ENCODE data around the gene SMIM35.

Gene SMIM35

DNA sequence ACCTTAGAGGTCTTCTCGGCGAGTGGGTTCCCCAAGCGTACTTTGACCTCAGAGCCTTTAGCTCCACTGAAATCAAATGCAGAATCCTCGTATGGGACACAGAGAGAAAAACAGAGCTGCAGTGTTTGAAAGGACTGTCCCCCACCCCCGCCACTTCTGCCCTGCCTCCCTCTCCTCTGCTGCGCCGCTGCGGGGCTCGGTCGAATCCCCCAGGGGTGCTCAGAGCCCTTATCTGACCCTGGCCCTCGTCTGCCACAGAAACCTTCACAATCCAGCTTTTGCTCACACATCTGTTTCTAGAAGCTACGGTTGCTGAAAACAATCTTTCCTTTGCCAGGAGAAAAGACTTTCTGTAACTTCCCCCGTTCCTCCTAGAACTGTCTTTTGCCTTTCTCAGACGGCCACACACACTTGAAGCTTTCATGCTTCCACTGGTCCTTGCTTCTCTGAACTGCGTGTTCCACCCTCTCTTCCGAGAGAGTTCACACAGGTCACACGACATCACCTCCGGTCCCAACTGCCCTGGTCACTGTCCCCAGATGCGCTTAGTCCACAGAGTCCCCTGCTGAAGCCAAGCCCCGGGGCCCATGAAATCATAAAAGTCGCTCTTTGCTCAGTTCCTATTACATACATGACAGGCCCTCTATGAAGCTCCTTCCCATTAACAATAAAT, 3.7 kb downstream of the SMIM35 start:
- Histone ChIP-seq H3K4ac (ENCODE audit: low read depth, low read length) (no peak overlapping the region), H4K91ac (ENCODE audit: low read depth, low read length) (no peak overlapping the region), H3K4me3 (ENCODE audit: low read depth, low read length) (no peak overlapping the region), H3K9me3 (ENCODE audit: insufficient read depth, low read depth, low read length) (peaks cover 12% of the 10 kb centered on the region), H3K79me1 (ENCODE audit: low read length) (no peaks in the 10 kb centered on the region), H2AK5ac (ENCODE audit: low read length) (no peak overlapping the region), H3K23ac (ENCODE audit: low read length) (no peak overlapping the region), H3K36me3 (ENCODE audit: control insufficient read depth in 1 of 2, insufficient read depth in 2 of 2, low read length in 2 of 2) (no peaks in the 10 kb centered on the region), H2AFZ (ENCODE audit: insufficient read depth, low read length, poor library complexity) (no peak overlapping the region), H2BK120ac (ENCODE audit: insufficient read depth, low read length, poor library complexity) (no peak overlapping the region), H3K27me3 (ENCODE audit: insufficient read depth, low read length) (no peaks in the 10 kb centered on the region), H3K18ac (ENCODE audit: low read length) (no peak overlapping the region), H3K9ac (ENCODE audit: low read length) (no peak overlapping the region), H3K4me1 (ENCODE audit: control insufficient read depth in 1 of 2, insufficient read depth in 2 of 2, low read length in 2 of 2) (peaks cover 13 to 16% of the 10 kb centered on the region in 2 experiments), H3K14ac (ENCODE audit: low read length) (no peak overlapping the region), H4K12ac (ENCODE audit: low read depth, low read length) (no peak overlapping the region), H2BK12ac (ENCODE audit: low read length) (no peak overlapping the region), H3K79me2 (ENCODE audit: control insufficient read depth, insufficient read depth, low read length, poor library complexity) (no peaks in the 10 kb centered on the region), H3K27ac (ENCODE audit: low read depth, low read length) (no peak overlapping the region), H2BK5ac (ENCODE audit: low read depth, low read length, poor library complexity) (no peak overlapping the region), H4K8ac (ENCODE audit: low read depth, low read length) (no peak overlapping the region), H3K4me2 (ENCODE audit: low read length) (no peak overlapping the region)
- no peak for DNase-seq
- no CpG with 5 or more reads among the region's 21 CpGs for WGBS (ENCODE audit: extremely low coverage, insufficient coverage, insufficient read length)

DNA sequence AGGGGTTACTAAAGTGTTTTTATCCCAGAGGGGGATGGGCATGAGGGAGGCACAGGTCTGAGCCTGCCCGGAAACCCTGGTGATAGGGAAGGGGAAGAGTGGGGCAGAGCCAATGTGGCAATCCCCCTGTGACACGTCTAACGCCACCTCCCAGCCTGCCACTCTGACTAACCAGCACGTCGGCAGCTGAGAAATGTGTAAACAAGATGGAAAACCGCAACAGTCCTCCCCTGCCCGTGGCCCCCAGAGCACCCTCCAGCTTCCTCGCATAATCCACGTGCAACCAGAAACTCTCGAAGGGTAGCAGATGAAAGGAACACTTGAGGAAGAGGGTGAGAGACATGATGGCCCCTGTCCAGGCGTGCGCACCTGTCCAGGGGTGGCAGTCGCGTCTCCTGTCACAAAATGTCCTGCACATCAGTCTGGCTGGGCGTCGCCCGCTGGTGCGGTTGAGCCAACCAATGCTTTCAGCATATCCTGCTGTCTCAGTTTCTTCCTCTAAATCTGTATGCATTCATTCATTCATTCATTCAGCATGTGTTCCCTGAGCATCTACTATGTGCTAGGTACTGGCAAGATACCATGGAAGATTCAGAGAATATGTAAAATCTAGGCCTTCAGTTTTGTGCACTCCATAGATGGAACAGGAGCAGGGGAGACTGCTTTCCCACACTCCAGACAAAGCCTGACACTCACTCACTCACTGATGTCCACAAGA, 5.4 kb downstream of the SMIM35 start:
- Histone ChIP-seq H2AFZ (ENCODE audit: insufficient read depth, low read length, poor library complexity) (no peak overlapping the region), H3K23ac (ENCODE audit: low read length) (no peak overlapping the region), H3K14ac (ENCODE audit: low read length) (no peak overlapping the region), H4K12ac (ENCODE audit: low read depth, low read length) (no peak overlapping the region), H3K4me3 (ENCODE audit: low read depth, low read length) (no peak overlapping the region), H3K4me1 (ENCODE audit: control insufficient read depth in 1 of 2, insufficient read depth in 2 of 2, low read length in 2 of 2) (peaks cover 21% of the 10 kb centered on the region in 2 experiments), H3K27ac (ENCODE audit: low read depth, low read length) (no peak overlapping the region), H3K4me2 (ENCODE audit: low read length) (no peak overlapping the region), H2BK12ac (ENCODE audit: low read length) (no peak overlapping the region), H4K8ac (ENCODE audit: low read depth, low read length) (no peak overlapping the region), H3K27me3 (ENCODE audit: insufficient read depth, low read length) (no peaks in the 10 kb centered on the region), H3K79me2 (ENCODE audit: control insufficient read depth, insufficient read depth, low read length, poor library complexity) (no peaks in the 10 kb centered on the region), H3K36me3 (ENCODE audit: control insufficient read depth in 1 of 2, insufficient read depth in 2 of 2, low read length in 2 of 2) (no peaks in the 10 kb centered on the region), H3K9ac (ENCODE audit: low read length) (no peak overlapping the region), H2AK5ac (ENCODE audit: low read length) (no peak overlapping the region), H2BK5ac (ENCODE audit: low read depth, low read length, poor library complexity) (no peak overlapping the region), H3K9me3 (ENCODE audit: insufficient read depth, low read depth, low read length) (peaks cover 1% of the 10 kb centered on the region), H2BK120ac (ENCODE audit: insufficient read depth, low read length, poor library complexity) (no peak overlapping the region), H3K18ac (ENCODE audit: low read length) (no peak overlapping the region), H4K91ac (ENCODE audit: low read depth, low read length) (no peak overlapping the region), H3K4ac (ENCODE audit: low read depth, low read length) (no peak overlapping the region), H3K79me1 (ENCODE audit: low read length) (no peaks in the 10 kb centered on the region)
- no CpG with 5 or more reads among the region's 18 CpGs for WGBS (ENCODE audit: extremely low coverage, insufficient coverage, insufficient read length)
- no peak for DNase-seq

DNA sequence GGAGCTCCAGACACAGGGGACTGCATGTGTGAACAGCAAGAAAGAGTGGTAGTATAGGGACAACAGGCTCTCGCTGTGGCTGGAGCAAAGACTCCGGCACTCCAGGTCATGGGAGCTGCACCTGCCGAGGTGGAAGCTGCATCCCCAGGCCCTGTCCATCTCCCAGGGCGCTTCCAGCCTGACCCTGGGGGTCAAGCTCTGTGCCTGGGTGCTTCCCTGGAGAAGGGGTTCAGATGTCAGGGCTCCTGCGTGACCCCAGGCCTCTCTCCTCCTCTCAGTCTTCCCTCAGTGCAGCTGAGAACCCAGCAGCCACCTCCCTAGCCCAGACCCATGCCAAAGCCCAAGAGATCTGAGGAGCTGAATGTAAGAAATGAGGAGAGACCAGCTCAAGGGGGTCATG, 6.5 kb downstream of the SMIM35 start:
- Histone ChIP-seq H3K18ac (ENCODE audit: low read length) (no peak overlapping the region), H2BK120ac (ENCODE audit: insufficient read depth, low read length, poor library complexity) (no peak overlapping the region), H3K79me1 (ENCODE audit: low read length) (no peaks in the 10 kb centered on the region), H3K27me3 (ENCODE audit: insufficient read depth, low read length) (no peaks in the 10 kb centered on the region), H3K14ac (ENCODE audit: low read length) (no peak overlapping the region), H3K9me3 (ENCODE audit: insufficient read depth, low read depth, low read length) (no peaks in the 10 kb centered on the region), H3K4me3 (ENCODE audit: low read depth, low read length) (no peak overlapping the region), H3K4ac (ENCODE audit: low read depth, low read length) (no peak overlapping the region), H3K9ac (ENCODE audit: low read length) (no peak overlapping the region), H3K36me3 (ENCODE audit: control insufficient read depth in 1 of 2, insufficient read depth in 2 of 2, low read length in 2 of 2) (no peaks in the 10 kb centered on the region), H3K23ac (ENCODE audit: low read length) (no peak overlapping the region), H2AFZ (ENCODE audit: insufficient read depth, low read length, poor library complexity) (no peak overlapping the region), H3K4me1 (ENCODE audit: control insufficient read depth in 1 of 2, insufficient read depth in 2 of 2, low read length in 2 of 2) (peaks cover 21 to 22% of the 10 kb centered on the region in 2 experiments), H2BK12ac (ENCODE audit: low read length) (no peak overlapping the region), H3K27ac (ENCODE audit: low read depth, low read length) (no peak overlapping the region), H4K91ac (ENCODE audit: low read depth, low read length) (no peak overlapping the region), H2BK5ac (ENCODE audit: low read depth, low read length, poor library complexity) (no peak overlapping the region), H3K4me2 (ENCODE audit: low read length) (no peak overlapping the region), H2AK5ac (ENCODE audit: low read length) (no peak overlapping the region), H4K12ac (ENCODE audit: low read depth, low read length) (no peak overlapping the region), H3K79me2 (ENCODE audit: control insufficient read depth, insufficient read depth, low read length, poor library complexity) (no peaks in the 10 kb centered on the region), H4K8ac (ENCODE audit: low read depth, low read length) (no peak overlapping the region)
- WGBS (ENCODE audit: extremely low coverage, insufficient coverage, insufficient read length): no CpG with 5 or more reads among the region's 5 CpGs
- DNase-seq: no peak

DNA sequence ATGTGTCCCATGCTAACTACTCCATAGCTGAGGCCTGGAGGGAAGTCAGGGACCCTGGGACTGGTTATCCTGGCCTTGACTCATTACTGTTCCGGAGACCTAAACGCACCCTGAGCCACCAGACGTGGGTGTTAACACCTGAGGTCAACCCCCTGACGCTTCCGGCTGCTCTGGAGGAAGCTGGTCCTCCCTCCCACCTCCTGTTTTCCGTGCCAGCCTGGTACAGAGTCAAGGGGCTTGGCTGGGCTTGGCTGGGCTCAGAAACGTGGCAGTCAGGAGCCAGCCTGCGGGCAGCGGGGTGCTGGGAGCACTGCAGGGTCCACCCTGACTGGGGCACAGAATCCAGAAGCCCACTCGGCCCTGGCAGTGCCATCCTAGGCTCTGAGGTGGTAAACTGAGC, 7.3 kb downstream of the SMIM35 start:
- Histone ChIP-seq H3K18ac (ENCODE audit: low read length) (no peak overlapping the region), H3K79me2 (ENCODE audit: control insufficient read depth, insufficient read depth, low read length, poor library complexity) (no peaks in the 10 kb centered on the region), H2BK12ac (ENCODE audit: low read length) (no peak overlapping the region), H2BK120ac (ENCODE audit: insufficient read depth, low read length, poor library complexity) (no peak overlapping the region), H2AFZ (ENCODE audit: insufficient read depth, low read length, poor library complexity) (no peak overlapping the region), H3K4me3 (ENCODE audit: low read depth, low read length) (no peak overlapping the region), H3K23ac (ENCODE audit: low read length) (no peak overlapping the region), H3K9ac (ENCODE audit: low read length) (no peak overlapping the region), H3K36me3 (ENCODE audit: control insufficient read depth in 1 of 2, insufficient read depth in 2 of 2, low read length in 2 of 2) (no peaks in the 10 kb centered on the region), H2AK5ac (ENCODE audit: low read length) (no peak overlapping the region), H3K4me1 (ENCODE audit: control insufficient read depth in 1 of 2, insufficient read depth in 2 of 2, low read length in 2 of 2) (peaks cover 21 to 22% of the 10 kb centered on the region in 2 experiments), H4K8ac (ENCODE audit: low read depth, low read length) (no peak overlapping the region), H2BK5ac (ENCODE audit: low read depth, low read length, poor library complexity) (no peak overlapping the region), H4K12ac (ENCODE audit: low read depth, low read length) (no peak overlapping the region), H3K27me3 (ENCODE audit: insufficient read depth, low read length) (no peaks in the 10 kb centered on the region), H3K14ac (ENCODE audit: low read length) (no peak overlapping the region), H3K9me3 (ENCODE audit: insufficient read depth, low read depth, low read length) (no peaks in the 10 kb centered on the region), H3K4ac (ENCODE audit: low read depth, low read length) (no peak overlapping the region), H3K79me1 (ENCODE audit: low read length) (no peaks in the 10 kb centered on the region), H3K4me2 (ENCODE audit: low read length) (no peak overlapping the region), H4K91ac (ENCODE audit: low read depth, low read length) (no peak overlapping the region), H3K27ac (ENCODE audit: low read depth, low read length) (no peak overlapping the region)
- no peak for DNase-seq
- no CpG with 5 or more reads among the region's 10 CpGs for WGBS (ENCODE audit: extremely low coverage, insufficient coverage, insufficient read length)
